G401 (cell line): ENCODE results near the gene SF3A1. TPM values are rescaled to one million over a fixed set of nuclear protein-coding genes. Genes with fewer than 3 reads are reported as not detected.

Experiments used
- DNase-seq: peaks from one replicate; pipeline ENCODE4 v3.0.0-alpha.2; 2015; ENCODE audit warnings: low spot score
- in situ Hi-C: cut with HindIII; loops from 2 replicates; pipeline ENCODE4 v1.10.0; 2016; ENCODE audit warnings: low sequenced_read_pairs, mixed read lengths
- total RNA-seq: library from RNA; depleted of rRNA; stranded (reverse); fragments of >200 nt; shearing (Covaris generic); gene quantifications from 2 replicates; pipeline ENCODE4 v1.2.3, GENCODE V29; 2014

Gene SF3A1
- total RNA-seq, 1 experiment from 2014 or later, result 25.5 TPM

DNA sequence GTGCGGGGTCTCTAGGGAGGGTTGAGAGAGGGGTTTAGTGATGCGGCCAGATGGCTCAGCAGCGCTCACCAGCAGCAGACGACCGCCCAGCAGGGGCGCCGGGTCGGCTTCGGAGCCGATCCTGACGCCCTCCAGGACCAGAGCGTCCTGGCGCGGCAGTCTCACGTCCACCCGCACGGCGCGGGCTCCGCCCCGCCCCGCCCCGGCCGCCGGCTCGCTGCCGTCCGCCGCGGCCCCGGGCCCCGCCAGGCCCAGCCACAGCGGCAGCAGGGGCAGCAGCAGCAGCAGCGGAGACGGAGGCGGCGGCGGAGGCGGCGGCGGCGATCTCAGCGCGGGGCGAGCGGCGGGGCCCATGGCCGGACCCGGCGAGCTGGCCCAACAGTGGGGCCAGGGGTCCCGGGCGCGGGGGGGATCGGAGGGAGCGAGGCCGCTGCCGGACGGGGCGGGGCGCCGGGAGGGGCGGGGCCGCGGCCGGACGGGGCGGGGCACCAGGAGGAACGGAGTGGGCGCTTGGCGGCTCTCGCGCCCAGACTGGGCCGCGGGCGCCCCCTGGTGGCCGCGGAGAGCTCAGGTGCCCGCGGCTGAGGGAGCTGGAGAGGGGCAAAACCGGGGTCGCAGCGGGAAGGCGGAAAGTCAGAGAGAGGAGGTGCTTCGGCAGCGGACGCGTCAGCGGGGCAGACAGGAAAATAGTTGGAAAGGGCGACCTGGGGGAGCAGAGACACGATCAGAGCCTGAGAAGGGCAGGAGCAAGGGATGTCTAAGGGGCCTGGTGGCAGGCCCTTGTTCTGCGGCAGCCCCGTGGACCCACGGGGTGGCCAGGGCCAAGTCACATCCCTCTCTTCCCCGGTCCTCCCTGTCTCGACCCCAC is 30.5 kb upstream of the SF3A1 start, which contains the start of gene RNF215:
TSS of gene RNF215 (minus strand) at position 452 of the 868 bp plus-strand sequence. CDS start at position 354, 98 bp downstream.
- in situ Hi-C loops, result no loop called here
- DNase-seq, result peak; percentile 85

DNA sequence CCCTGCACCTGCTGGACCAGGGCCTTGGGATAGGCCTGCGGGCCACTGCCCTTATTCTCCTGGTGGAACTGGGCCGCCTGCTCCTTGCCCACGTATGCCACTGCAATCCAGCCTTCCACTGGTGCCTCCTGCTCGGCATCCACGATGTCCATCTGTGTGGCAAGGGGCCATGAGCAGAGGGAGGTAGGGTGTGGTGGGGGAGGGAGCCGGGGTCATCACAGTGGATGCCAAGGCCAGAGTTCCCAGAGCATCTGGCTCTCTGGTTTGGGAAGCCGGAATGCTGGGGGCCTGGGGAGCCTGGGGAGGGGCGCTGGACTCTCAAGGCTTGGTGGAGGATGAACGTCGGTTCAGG is 29.9 kb upstream of the SF3A1 start:
- in situ Hi-C loops, result no loop called here
- DNase-seq, result peak; percentile 31

DNA sequence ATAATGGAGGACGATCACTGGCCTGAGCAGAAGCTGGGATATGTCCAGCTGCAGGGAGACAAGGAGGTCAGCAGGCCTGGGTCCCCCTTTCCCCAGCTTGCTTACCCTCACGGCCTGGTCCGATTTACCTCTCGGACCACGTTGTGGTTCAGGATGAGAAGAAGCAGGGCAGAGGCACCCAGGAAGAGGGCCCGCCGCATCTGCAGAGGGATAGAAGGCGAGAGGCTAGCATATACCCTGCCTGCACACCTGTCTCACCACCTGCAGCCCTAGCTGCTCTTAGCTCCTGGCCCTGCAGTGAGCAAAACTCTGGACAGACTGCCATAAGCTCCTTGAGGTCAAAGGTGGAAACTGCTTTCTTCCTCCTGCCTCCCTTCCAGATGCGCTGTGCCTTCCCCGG is 29.2 kb upstream of the SF3A1 start:
- no peak for DNase-seq
- in situ Hi-C loops, result no loop called here

DNA sequence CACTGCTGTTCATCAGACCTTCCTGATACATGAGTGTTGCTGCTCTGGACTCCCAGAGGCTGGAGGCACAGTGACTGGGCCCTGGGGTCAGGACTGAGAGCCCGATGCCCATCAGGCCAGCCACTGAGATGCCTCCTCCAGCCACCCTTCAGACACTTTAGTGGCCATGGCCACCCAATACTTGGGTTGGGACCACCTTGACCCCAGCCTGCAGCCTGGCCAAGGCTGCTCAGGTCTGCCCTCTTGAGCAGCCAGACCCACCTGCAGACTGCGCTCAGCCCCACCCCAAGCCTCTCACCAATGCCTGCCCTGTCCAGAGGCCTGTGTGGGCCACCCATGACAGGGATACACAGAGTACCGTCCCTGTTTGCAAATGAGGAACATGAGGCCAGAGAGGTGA is 26.4 kb upstream of the SF3A1 start:
- in situ Hi-C loops, result no loop called here
- DNase-seq, result no peak

DNA sequence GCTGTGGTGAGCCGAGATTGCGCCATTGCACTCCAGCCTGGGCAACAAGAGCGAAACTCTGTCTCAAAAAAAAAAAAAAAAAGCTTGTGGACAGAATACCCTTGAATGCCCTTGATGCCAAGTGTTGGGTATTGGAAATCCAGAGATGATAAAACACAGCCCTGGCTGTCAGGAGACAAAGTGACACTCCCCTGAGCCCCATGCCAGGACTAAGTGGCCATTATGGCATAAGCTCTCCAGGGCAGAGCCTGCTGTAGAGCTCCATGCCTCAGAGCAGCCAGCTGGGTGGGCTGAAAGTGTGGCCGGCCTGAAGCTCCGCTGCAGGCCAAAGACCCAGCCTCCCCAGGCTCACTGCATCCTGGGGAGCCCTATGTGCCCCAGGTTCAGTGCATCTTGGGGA is 25.6 kb upstream of the SF3A1 start:
- in situ Hi-C loops, result no loop called here
- no peak for DNase-seq

DNA sequence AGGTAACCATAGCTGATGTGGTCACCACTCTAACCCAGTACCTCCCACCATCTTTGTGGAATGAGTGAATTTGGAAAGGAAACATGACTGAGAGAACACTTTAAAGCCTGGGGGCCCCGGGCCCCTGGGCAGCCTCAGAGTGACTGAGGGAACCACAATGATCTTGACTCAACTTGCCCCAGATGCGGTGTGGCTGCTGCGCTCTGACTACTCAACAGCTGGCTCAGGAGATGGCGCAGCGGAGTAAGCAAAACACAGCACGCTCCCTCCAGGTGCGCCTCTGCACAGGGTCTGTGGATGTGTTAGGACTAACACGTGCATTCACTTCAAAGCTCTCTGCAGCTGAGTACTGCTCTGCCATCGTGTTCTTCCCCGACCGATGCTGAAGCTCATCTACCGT is 24.6 kb upstream of the SF3A1 start:
- no peak for DNase-seq

DNA sequence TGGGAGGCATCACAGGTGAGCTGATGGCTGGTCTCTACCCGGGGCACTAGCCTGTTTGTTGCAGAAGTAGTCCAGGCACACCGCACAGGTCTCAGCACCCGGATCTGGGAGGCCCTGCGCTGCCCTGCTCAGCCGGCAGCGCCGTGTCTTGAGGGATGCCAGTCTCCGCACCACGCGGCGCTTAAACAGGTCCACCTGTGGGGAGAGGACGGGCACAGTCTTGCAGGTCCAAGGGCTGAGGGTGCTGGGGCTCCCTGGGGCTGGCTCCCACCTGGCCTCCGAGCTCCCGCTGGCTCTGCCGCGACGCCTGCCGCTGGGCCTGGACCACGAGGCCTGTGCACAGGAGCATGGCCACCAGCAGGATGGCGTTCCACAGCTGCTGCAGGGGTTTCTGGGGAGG is 23.3 kb upstream of the SF3A1 start:
- DNase-seq, result no peak
- in situ Hi-C loops, result no loop called here

More for the DNA sequence above, 24.6 kb upstream of the SF3A1 start:
- in situ Hi-C loops, result no loop called here

DNA sequence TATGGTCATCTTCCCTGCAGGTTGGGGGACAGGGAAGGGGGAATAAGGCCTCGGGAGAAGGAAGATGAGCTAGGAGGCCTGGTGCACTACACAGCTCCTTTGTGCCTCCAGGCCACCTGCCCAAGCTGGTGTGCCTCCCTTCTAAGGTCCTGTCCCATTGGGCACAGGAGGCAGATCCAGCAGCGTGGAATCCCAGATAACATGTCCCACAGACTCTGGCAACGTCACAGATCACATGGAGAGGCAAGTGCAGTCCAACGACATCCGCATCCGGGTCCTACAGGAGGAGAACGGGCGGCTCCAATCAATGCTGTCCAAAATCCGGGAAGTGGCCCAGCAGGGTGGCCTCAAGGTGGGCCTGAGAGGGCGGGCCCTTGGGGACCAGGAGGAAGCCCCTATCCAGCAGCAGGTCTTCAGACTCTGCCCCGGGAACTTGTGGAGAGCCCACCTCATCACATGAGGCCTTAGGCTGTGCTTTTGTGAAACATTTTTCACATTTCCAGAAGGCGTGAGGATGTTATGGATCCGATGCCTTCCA is 18.7 kb upstream of the SF3A1 start:
- in situ Hi-C loops, result no loop called here
- no peak for DNase-seq

DNA sequence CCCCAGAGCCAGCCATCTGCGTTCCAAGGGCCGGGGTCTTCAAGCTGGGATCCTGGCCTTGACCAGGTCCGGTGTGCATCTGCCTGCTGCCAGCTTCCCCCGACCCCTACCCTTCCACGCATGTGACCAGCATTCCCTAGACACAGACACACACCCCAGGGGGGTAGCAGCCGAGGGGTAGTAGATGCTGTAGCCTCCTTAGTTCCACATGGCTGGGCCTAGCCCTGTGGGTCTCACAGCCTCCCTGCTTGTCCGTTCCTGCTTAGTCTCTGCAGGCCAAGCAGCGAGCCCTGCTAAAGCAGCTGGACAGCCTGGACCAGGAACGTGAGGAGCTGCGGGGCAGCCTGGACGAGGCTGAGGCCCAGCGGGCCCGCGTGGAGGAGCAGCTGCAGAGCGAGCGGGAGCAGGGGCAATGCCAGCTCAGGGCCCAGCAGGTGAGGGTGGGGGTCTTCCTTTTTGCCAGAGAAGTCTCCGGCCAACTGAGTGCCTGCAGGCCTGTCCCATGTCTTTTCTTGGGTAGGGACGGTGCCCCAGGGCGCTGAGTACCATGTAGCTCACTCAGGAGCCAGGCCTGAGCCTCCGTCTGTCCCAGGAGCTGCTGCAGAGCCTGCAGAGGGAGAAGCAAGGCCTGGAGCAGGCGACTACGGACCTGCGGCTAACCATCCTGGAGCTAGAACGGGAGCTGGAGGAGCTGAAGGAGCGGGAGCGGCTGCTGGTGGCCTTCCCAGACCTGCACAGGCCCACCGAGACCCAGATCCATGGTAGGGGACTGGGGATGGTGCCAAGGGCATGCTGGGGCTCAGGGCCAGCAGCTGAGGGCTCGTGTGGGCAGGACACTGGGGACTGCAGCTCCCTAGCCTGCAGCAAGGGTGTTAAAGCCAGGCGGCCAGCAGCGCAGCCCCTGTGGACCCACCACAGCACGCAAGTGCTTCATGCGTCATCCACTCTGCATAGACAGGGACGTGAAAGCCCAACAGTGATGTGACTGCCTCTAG is 16.9 kb upstream of the SF3A1 start:
- DNase-seq, result peak; percentile 58
- in situ Hi-C loops, result no loop called here

DNA sequence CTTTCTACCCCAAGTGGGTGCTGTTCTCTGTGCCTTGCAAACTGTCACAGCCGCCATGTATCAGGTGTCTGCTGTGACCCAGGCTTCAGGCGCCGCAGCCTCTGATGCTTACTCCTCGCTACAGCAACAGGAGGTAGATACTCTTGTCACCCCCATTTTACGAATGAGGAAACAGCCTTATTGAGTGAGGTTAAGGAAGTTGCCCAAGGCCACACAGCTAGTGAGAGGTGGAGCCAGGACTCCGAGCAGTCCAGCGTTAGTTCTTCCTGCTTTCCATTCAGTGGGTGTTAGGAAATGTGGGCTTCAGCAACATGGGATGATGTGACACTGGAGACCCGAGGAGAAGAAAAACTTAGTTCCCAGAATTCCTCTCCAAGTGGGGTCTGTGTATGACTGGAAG is 16.2 kb upstream of the SF3A1 start:
- no peak for DNase-seq
- in situ Hi-C loops, result no loop called here

DNA sequence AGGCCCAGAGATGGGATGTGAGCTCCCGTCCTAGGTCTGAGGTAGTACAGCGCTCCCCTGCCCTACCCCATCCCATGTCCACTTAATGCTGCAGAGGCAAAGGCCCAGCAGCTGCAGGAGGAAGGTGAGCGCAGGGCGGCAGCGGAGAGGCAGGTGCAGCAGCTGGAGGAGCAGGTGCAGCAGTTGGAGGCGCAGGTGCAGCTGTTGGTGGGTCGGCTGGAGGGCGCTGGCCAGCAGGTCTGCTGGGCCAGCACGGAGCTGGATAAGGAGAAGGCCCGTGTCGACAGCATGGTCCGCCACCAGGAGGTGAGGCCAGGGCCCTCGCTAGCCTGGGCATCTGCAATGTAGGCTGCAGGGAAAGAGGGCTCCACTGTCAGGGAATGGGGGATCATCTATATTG is 15.3 kb upstream of the SF3A1 start:
- in situ Hi-C loops, result no loop called here
- no peak for DNase-seq

DNA sequence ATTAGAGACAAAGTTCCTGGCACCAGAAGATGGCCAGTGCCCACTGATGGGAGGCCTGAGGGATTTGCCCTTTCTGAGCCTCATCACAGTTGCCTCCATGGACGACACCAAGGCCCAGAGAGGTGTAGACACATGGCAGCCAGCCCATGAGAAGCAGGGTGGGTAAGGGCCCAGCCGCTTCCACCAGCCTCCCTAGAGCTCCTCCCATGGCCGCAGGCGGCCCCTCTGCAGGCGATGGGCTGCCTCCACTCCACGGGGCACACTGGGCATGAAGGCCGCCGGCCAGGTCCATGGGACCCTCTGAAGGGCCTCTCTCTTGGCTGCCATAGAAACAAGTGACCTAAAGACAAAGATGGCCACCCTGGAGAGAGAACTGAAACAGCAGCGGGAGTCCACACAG is 14.6 kb upstream of the SF3A1 start:
- DNase-seq, result no peak
- in situ Hi-C loops, result no loop called here

DNA sequence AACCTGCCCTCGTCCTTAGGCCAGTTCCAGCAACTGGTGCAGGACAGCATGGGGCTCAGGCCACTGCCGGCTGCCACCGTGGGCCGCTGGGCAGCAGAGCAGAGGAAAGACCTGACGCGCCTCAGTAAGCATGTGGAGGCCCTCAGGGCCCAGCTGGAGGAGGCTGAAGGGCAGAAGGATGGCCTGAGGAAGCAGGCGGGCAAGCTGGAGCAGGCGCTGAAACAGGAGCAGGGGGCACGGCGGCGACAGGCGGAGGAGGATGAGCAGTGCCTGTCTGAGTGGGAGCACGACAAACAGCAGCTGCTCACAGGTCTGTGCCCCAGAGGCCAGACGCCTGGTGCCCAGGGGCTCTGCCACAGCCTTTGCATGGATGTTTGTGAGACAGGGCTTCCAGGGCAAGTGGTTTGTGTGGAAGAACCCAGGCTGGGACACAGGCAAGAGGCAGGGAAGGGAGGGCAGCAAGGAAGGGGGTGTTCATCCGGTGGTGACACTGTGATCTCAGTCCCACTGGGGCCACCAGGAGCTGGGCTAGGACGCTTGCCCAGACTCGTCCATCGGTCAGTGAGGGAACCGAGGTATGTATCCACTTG is 14.0 kb upstream of the SF3A1 start:
- DNase-seq, result no peak
- in situ Hi-C loops, result no loop called here

DNA sequence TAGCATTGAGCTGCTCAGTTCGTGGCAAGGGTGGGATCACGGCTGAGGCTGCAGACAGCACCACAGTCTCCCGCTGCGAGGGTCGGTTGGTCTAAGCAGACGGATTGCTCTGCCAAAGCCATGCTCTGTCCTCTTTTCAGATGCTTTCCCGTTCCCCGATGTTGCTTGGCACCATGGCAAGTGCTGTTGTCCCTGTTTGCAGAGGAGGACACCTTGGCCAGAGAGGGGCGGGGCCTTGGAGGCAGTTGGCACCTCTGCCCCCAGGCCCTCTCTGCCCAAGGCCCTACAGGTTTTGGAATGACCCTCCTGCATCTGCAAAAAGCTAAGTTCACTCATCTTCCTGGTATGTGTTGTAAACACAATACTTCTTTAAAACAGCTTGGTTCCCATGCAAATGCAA is 11.7 kb upstream of the SF3A1 start:
- in situ Hi-C loops, result no loop called here
- DNase-seq, result no peak

DNA sequence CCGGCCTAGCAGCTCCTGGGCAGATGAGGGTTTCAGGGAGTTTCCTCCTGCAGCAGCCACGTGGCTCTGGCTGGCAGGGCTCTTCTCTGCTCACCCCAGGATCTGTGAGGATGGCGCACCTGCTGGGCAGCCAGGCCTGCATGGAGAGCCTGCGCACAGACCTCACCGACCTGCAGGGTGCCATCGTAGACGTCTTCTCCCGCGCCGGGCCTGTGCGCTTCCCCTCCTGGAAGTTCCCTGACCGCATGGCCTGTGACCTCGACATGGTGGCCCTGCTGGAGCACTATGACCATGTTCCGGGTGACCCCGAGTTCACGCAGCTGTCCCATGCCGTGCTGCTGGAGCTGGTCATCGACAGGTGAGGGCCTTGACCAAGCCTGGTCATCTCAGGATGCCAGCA is 9.2 kb upstream of the SF3A1 start:
- in situ Hi-C loops, result no loop called here
- no peak for DNase-seq

DNA sequence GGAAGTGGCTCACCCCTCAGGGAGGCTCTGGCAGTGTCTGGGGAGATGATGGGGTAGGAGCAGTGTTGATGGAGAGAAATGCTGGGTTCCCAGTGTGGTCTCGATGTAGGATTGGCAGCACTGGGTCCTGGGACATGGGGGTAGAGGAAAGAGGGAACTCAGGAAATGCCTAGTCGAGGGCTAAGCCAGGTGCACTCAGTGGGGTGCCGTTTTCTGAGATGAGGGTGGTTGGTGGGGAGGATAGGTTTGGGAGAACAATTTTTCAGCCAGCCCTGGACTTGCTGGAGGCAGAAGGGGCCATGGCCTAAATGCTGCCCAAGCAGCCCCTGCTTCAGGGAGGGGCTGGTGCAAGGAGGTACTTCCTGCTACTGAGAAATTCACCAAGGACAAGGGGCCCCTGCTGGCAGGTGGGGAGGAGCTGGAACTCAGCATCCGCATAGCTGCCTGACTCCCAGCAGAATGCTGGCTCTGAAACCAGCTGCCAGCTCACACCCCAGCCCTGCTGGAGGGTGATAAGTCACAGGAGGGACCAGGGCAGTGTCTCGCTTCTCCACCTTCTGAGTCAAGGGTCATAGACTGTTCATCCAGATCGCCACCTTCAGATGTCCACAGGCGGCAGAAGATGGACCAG is 6.1 kb upstream of the SF3A1 start:
- DNase-seq, result no peak
- in situ Hi-C loops, result no loop called here

DNA sequence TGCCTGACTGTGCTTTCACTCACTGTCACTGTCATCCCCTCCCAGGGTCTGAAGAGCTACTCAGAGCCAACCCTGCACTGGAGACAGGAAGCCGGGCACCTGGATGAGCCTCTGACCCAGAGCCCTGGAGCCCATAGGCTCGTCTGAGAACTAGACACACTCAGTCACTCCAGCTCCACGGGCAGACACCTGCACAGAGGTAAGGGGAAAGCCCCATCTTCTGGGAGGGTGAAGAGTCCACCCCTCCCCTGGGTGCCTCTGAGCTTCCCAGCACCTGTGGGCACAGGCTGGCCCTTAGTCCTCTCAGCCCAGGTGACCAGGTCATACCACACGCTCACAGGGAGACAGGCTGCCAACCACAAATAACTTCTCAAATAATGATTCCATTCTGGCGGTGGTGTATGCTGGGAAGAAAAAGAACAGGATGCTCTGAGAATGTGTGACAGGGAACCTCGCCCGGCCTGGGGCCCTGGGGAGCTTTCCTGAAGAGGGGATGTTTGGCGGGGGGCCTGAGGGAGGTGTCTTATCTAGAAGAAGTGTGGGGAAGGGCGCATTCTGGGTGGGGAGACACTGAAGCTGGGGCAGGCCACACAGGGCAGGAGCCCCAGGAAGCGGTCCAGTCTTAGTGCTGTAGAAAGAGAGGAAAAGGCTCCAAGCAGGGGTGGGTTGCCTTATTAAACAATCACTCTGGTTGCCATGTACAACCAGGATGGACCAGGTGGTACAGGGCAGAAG is 5.4 kb upstream of the SF3A1 start:
- in situ Hi-C loops, result no loop called here

DNA sequence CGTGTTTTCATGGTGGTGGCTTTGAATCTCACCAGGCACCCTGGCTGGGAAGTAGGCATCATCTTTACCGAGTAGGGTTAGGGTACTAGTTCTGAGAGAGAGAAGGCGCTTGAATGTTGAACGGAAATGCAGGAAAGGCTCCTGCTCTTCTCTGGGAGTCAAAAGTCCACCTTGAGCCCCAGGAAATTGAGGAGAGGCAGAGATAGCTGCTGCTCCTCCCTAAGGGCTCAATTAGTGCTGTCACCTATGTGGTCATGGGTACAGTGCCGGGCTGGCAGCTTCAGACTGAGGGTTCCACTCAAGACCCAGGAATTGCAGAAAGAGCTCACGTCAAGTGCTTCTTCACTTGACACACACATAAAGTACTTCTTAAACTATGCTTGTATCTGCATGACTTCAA is 1.8 kb upstream of the SF3A1 start:
- in situ Hi-C loops, result no loop called here
- DNase-seq, result no peak

More for the DNA sequence above, 5.4 kb upstream of the SF3A1 start:
- DNase-seq, result no peak
